ENCODE results near the gene KDELR1. TPM values are rescaled to one million over a fixed set of nuclear protein-coding genes. Genes with fewer than 3 reads are reported as not detected.

The KDELR1 gene
- total RNA-seq, 1 experiment from 2014 or later: 200 TPM

DNA sequence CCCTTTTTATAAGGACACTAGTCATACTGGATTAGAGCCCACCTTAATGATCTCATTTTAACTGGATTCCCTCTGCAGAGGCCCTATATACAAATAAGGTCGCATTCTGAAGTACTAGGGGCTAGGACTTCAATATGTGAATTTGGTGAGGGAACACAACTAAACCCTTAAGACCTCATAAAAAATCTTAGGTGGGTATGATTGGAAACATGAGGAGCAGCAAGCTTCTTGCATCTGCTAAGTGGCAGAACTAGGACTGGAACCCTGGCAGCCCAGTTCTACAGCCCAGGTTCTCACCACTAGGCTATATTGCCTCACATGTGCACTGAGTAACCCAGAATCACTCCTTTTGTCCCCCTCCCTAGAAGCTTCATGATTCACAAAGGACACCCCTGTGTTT, 37.3 kb upstream of the KDELR1 start:
- Histone ChIP-seq H3K27me3 (replicated peaks; ENCODE audit: insufficient read depth, low read depth, low read length, poor library complexity) (no peaks in the 10 kb centered on the region), H3K36me3 (ENCODE audit: insufficient read depth, low read length, poor library complexity, severe bottlenecking) (no peaks in the 10 kb centered on the region), H3K9me3 (ENCODE audit: low read depth, low read length, poor library complexity, severe bottlenecking) (no peaks in the 10 kb centered on the region), H3K4me3 (ENCODE audit: low read depth, low read length, poor library complexity, severe bottlenecking) (no peak overlapping the region), H3K27ac (ENCODE audit: low read depth, low read length, poor library complexity, severe bottlenecking) (no peak overlapping the region), H3K4me1 (ENCODE audit: insufficient read depth, low read length, poor library complexity, severe bottlenecking) (peaks cover 7% of the 10 kb centered on the region)
- CTCF ChIA-PET: no interaction called here
- TF ChIP-seq CTCF (conservative IDR thresholded peaks at IDR 0.05; ENCODE audit: low read depth, low read length): no peak
- no peak for TF ChIP-seq EZH2 (IDR thresholded peaks at IDR 0.05; ENCODE audit: borderline replicate concordance, low read depth, low read length, poor library complexity, severe bottlenecking)
- no peak for DNase-seq (ENCODE audit: low spot score)
- intact Hi-C loops (cut with micrococcal nuclease; ENCODE audit: unreplicated experiment): no loop called here
- POLR2A ChIA-PET (ENCODE audit: low non-redundant PET): no interaction called here
- no TSS peak for BruUV-seq (replicated peaks)

DNA sequence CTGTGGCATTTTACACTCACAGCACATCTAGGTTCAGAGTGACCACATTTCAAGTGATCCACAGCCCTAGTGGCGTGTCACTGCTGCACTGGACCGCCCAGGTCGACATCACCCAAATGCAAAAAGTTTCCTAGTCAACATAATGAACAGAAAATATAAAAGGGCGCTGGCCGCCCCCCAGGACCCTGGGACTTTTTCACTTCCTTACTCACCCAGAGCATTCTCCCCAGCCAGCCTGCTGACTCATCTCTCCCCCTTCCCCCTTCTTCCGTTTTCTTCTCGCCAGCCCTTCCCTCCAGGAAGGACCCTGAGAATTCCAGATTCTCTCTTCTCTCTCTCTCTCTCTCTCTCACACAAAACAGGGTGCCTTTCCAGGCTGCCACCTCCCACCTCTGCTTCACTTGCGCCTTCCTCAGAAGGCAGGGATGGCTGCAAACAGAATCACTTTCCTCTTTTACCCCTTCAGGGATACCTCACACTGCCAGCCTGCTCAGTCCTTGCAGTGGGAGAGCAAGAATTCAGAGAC, 33.4 kb upstream of the KDELR1 start:
- intact Hi-C loops (cut with micrococcal nuclease; ENCODE audit: unreplicated experiment): no loop called here
- H3K27me3 ChIP-seq (replicated peaks; ENCODE audit: insufficient read depth, low read depth, low read length, poor library complexity): no peaks in the 10 kb centered on the region
- no peaks in the 10 kb centered on the region for H3K9me3 ChIP-seq (ENCODE audit: low read depth, low read length, poor library complexity, severe bottlenecking)
- POLR2A ChIA-PET (ENCODE audit: low non-redundant PET): no interaction called here
- DNase-seq (ENCODE audit: low spot score): peak; percentile 75
- no peaks in the 10 kb centered on the region for H3K36me3 ChIP-seq (ENCODE audit: insufficient read depth, low read length, poor library complexity, severe bottlenecking)
- CTCF ChIA-PET: interaction anchor here (0.7 kb wide), 1 partner anchor 418 kb away, joined by 8 read pairs; no protein-coding TSS in a partner anchor
- H3K4me1 ChIP-seq (ENCODE audit: insufficient read depth, low read length, poor library complexity, severe bottlenecking): peaks cover 16% of the 10 kb centered on the region
- TF ChIP-seq EZH2 (IDR thresholded peaks at IDR 0.05; ENCODE audit: borderline replicate concordance, low read depth, low read length, poor library complexity, severe bottlenecking) (no peak), CTCF (conservative IDR thresholded peaks at IDR 0.05; ENCODE audit: low read depth, low read length) (no peak)
- H3K27ac ChIP-seq (ENCODE audit: low read depth, low read length, poor library complexity, severe bottlenecking): peak overlapping the region; percentile 92
- no TSS peak for BruUV-seq (replicated peaks)
- no peak overlapping the region for H3K4me3 ChIP-seq (ENCODE audit: low read depth, low read length, poor library complexity, severe bottlenecking)

GRCh38 chr19:48421548-48421947, 30.2 kb upstream of the KDELR1 start:
- Histone ChIP-seq H3K36me3 (ENCODE audit: insufficient read depth, low read length, poor library complexity, severe bottlenecking) (no peaks in the 10 kb centered on the region), H3K9me3 (ENCODE audit: low read depth, low read length, poor library complexity, severe bottlenecking) (no peaks in the 10 kb centered on the region), H3K27ac (ENCODE audit: low read depth, low read length, poor library complexity, severe bottlenecking) (no peak overlapping the region), H3K27me3 (replicated peaks; ENCODE audit: insufficient read depth, low read depth, low read length, poor library complexity) (no peaks in the 10 kb centered on the region), H3K4me1 (ENCODE audit: insufficient read depth, low read length, poor library complexity, severe bottlenecking) (peaks cover 16% of the 10 kb centered on the region), H3K4me3 (ENCODE audit: low read depth, low read length, poor library complexity, severe bottlenecking) (no peak overlapping the region)
- intact Hi-C loops (cut with micrococcal nuclease; ENCODE audit: unreplicated experiment): no loop called here
- POLR2A ChIA-PET (ENCODE audit: low non-redundant PET): no interaction called here
- BruUV-seq (replicated peaks): no TSS peak
- TF ChIP-seq EZH2 (IDR thresholded peaks at IDR 0.05; ENCODE audit: borderline replicate concordance, low read depth, low read length, poor library complexity, severe bottlenecking) (no peak), CTCF (conservative IDR thresholded peaks at IDR 0.05; ENCODE audit: low read depth, low read length) (no peak)
- DNase-seq (ENCODE audit: low spot score): no peak
- CTCF ChIA-PET: no interaction called here
